Measurements from ENCODE around the gene MXRA8. TPM values are rescaled to one million over a fixed set of nuclear protein-coding genes. Genes with fewer than 3 reads are reported as not detected.

The MXRA8 gene
- total RNA-seq, 1 experiment from 2014 or later: 9.6 TPM

- no peak overlapping the region for H3K27ac Mint-ChIP-seq
- no peak overlapping the region for H2AK5ac ChIP-seq (ENCODE audit: insufficient read length, low read length)
- DNase-seq: no peak
- H3K14ac ChIP-seq (ENCODE audit: insufficient read depth, low read length): no peak overlapping the region
- H3K56ac ChIP-seq (ENCODE audit: insufficient read length, low read depth, low read length): no peak overlapping the region
- no peak overlapping the region for H4K8ac ChIP-seq (replicated peaks; ENCODE audit: insufficient read length, low read depth, low read length)
- no peak overlapping the region for H3K4me2 ChIP-seq (ENCODE audit: insufficient read depth, insufficient read length, low read length)
- H2BK15ac ChIP-seq (ENCODE audit: low read depth, low read length): no peak overlapping the region
- H3K4me3 Mint-ChIP-seq: no peak overlapping the region
- H3K27me3 Mint-ChIP-seq (ENCODE audit: low read depth): no peaks in the 10 kb centered on the region
- no peaks in the 10 kb centered on the region for H3K23me2 ChIP-seq (ENCODE audit: insufficient read length, low read depth, low read length, poor library complexity, severe bottlenecking)
- H4K20me1 ChIP-seq (ENCODE audit: control insufficient read depth, insufficient read depth, insufficient read length): no peaks in the 10 kb centered on the region
- H2BK5ac ChIP-seq (ENCODE audit: insufficient read length, low read length): no peak overlapping the region
- H3K27ac ChIP-seq (ENCODE audit: insufficient read length, low read depth, low read length): no peak overlapping the region
- H3K9me3 Mint-ChIP-seq: peaks cover 0 to 8% of the 10 kb centered on the region in 2 experiments; a peak in 3 of 5 replicates
- no peaks in the 10 kb centered on the region for H3K27me3 ChIP-seq (ENCODE audit: insufficient read depth, low read length)
- no peak overlapping the region for H3K9ac ChIP-seq (ENCODE audit: extremely low read depth, insufficient read length, low read length)
- no peak overlapping the region for H3K23ac ChIP-seq (ENCODE audit: insufficient read length, low read depth, low read length)
- no peak overlapping the region for H3K4ac ChIP-seq (ENCODE audit: low read depth, low read length)
- no peaks in the 10 kb centered on the region for H3K4me1 Mint-ChIP-seq
- H3T11ph ChIP-seq (ENCODE audit: low read length): no peak overlapping the region
- peaks cover 21 to 38% (median 31%) of the 10 kb centered on the region in 3 experiments for H3K36me3 Mint-ChIP-seq (ENCODE audit: insufficient read depth in 1 of 3, low read depth in 3 of 3)
- no peaks in the 10 kb centered on the region for H3K79me1 ChIP-seq (ENCODE audit: insufficient read depth, low read depth, low read length, poor library complexity, severe bottlenecking)
- H4K5ac ChIP-seq (ENCODE audit: insufficient read length, low read depth, low read length): no peak overlapping the region
- no peaks in the 10 kb centered on the region for H3K9me3 ChIP-seq (ENCODE audit: control insufficient read depth, low read depth, low read length)
- H2BK12ac ChIP-seq (ENCODE audit: insufficient read length, low read depth, low read length): no peak overlapping the region
- no CpG with 5 or more reads among the region's 36 CpGs for WGBS (ENCODE audit: extremely low coverage, insufficient read length, low lambda C conversion rate)
- H2AFZ ChIP-seq (ENCODE audit: low read length): no peak overlapping the region
- no peak overlapping the region for H3K18ac ChIP-seq (ENCODE audit: insufficient read length, low read depth, low read length)
- no peak for TF ChIP-seq CTCF (conservative IDR thresholded peaks at IDR 0.05)
- no peak overlapping the region for H2BK20ac ChIP-seq (ENCODE audit: low read depth, low read length, poor library complexity, severe bottlenecking)
- no peaks in the 10 kb centered on the region for H3K4me1 ChIP-seq (ENCODE audit: insufficient read depth, low read length)
- no peaks in the 10 kb centered on the region for H3K79me2 ChIP-seq (ENCODE audit: insufficient read depth, low read length)
- H4K91ac ChIP-seq (ENCODE audit: insufficient read length, low read depth, low read length): no peak overlapping the region
- H2BK120ac ChIP-seq (ENCODE audit: low read depth, low read length, poor library complexity, severe bottlenecking): no peak overlapping the region
Observed at GRCh38 chr1:1338278-1338677, 20.1 kb downstream of the MXRA8 start.

Data from H9 (cell line).